Dermis microvascular lymphatic vessel endothelial cell (primary cell): Measurements from ENCODE around the gene ZGLP1. TPM values are rescaled to one million over a fixed set of nuclear protein-coding genes. Genes with fewer than 3 reads are reported as not detected.

ENCODE experiments used
- DNase-seq, 2 donors: peaks; one replicate each; pipeline versions ENCODE4 v3.0.0 to v3.0.0-alpha.2; 2010; ENCODE audit warnings: low read depth in 2 of 2
- total RNA-seq: library from RNA; depleted of rRNA; stranded (reverse); fragments of >200 nt; gene quantifications from 2 replicates; pipeline ENCODE4 v1.2.1, GENCODE V29; 2014

The ZGLP1 gene
- total RNA-seq, 1 donor from 2014 or later: 0.13 TPM

GRCh38 chr19:10327793-10328192, 18.2 kb upstream of the ZGLP1 start:
- no peak for DNase-seq

- DNase-seq: no peak
These were observed 16.1 kb upstream of the ZGLP1 start for GRCh38 chr19:10325732-10326131.

GRCh38 chr19:10321874-10322835, 12.5 kb upstream of the ZGLP1 start:
- no peak for DNase-seq

GRCh38 chr19:10321417-10321797, 11.8 kb upstream of the ZGLP1 start:
- no peak for DNase-seq

GRCh38 chr19:10320602-10321416, 11.2 kb upstream of the ZGLP1 start:
- DNase-seq: no peak

GRCh38 chr19:10318807-10319682, 9.4 kb upstream of the ZGLP1 start:
- DNase-seq: no peak

- DNase-seq: no peak
These were observed 8.3 kb upstream of the ZGLP1 start for GRCh38 chr19:10317857-10318462.

GRCh38 chr19:10317045-10317856, 7.6 kb upstream of the ZGLP1 start:
- no peak for DNase-seq

- no peak for DNase-seq
These were observed 6.8 kb upstream of the ZGLP1 start for GRCh38 chr19:10316229-10317044.

GRCh38 chr19:10315335-10316214, 6.0 kb upstream of the ZGLP1 start, which contains the start of gene FDX2:
FDX2 (minus strand) TSS chr19:10316015; CDS start chr19:10315996, 19 bp downstream.
- peak; percentile 65 to 81 for DNase-seq

- DNase-seq: no peak
These were observed 3.3 kb downstream of the ZGLP1 start for GRCh38 chr19:10306327-10306726.

- no peak for DNase-seq
These were observed 4.3 kb downstream of the ZGLP1 start for GRCh38 chr19:10305139-10305806.

GRCh38 chr19:10299545-10300458, 9.8 kb downstream of the ZGLP1 start:
- DNase-seq: no peak

GRCh38 chr19:10295847-10296591, 13.6 kb downstream of the ZGLP1 start:
- DNase-seq: no peak

GRCh38 chr19:10295305-10295846, 14.2 kb downstream of the ZGLP1 start:
- peak in 1 of 2 donors; percentile 50 for DNase-seq

GRCh38 chr19:10294368-10294697, 15.3 kb downstream of the ZGLP1 start:
- DNase-seq: no peak
